AG10803 (cell line): ENCODE data around the gene SEC31A.

Experiments
- DNase-seq: peaks from one replicate; pipeline ENCODE4 v3.0.0; 2010; ENCODE audit warnings: low read depth
- H3K4me3 ChIP-seq: 2 replicates; pipeline ENCODE4 v1.5.1; 2011; ENCODE audit warnings: mild to moderate bottlenecking, low read length, control low read depth
- TF ChIP-seq, protein P1 (sequence below): conservative IDR thresholded peaks from 2 replicates; pipeline ENCODE4 v1.5.1; 2011; ENCODE audit warnings: mild to moderate bottlenecking, low read length, control low read depth, inconsistent platforms

Gene SEC31A, protein sequence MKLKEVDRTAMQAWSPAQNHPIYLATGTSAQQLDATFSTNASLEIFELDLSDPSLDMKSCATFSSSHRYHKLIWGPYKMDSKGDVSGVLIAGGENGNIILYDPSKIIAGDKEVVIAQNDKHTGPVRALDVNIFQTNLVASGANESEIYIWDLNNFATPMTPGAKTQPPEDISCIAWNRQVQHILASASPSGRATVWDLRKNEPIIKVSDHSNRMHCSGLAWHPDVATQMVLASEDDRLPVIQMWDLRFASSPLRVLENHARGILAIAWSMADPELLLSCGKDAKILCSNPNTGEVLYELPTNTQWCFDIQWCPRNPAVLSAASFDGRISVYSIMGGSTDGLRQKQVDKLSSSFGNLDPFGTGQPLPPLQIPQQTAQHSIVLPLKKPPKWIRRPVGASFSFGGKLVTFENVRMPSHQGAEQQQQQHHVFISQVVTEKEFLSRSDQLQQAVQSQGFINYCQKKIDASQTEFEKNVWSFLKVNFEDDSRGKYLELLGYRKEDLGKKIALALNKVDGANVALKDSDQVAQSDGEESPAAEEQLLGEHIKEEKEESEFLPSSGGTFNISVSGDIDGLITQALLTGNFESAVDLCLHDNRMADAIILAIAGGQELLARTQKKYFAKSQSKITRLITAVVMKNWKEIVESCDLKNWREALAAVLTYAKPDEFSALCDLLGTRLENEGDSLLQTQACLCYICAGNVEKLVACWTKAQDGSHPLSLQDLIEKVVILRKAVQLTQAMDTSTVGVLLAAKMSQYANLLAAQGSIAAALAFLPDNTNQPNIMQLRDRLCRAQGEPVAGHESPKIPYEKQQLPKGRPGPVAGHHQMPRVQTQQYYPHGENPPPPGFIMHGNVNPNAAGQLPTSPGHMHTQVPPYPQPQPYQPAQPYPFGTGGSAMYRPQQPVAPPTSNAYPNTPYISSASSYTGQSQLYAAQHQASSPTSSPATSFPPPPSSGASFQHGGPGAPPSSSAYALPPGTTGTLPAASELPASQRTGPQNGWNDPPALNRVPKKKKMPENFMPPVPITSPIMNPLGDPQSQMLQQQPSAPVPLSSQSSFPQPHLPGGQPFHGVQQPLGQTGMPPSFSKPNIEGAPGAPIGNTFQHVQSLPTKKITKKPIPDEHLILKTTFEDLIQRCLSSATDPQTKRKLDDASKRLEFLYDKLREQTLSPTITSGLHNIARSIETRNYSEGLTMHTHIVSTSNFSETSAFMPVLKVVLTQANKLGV

DNA sequence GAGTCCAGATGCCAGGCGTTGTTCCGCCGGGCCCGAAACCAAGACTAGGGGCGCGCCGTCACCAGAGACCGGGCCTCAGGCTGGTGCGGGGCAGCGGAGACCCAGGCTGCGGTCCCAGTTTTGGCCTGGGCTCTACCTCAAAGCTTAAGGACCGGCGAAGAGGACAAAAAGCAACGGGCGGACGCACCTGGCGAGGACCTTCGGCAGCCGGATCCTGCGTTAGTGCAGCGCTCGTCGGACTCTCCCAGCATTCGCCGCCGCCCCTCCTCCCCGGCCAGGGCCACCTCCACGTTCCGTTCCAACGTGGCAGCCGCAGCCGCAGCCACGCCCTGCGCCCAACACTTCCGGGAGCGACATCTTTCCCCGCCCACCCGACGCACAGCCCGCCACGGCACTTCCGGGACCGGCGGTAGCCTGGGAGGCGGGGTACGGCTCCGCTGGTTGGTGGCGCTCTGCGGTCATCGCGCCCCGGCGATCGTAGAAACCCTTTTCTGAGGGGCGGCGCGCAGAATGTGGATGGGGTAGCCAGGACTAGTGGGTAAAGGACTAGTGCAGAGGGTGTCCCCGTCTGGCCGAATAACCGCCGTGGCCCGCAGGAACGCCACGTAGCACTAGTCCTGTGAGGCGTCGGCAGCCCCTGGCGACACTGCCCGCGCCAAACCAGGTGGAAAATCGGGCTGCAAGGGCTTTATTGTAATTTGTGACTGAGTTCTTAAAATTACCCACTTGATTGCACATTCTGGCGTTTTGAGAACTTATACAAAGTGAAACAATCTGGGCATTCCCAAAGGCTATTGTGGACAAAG, at the start of gene SEC31A:
TSS of gene SEC31A (minus strand) at position 253 of the 806 bp plus-strand sequence. CDS start 9,217 bp downstream, outside the sequence.
- peak; percentile 96 for DNase-seq
- H3K4me3 ChIP-seq = peak within 1 kb of the TSS; percentile 77
- TF ChIP-seq, protein P1, sequence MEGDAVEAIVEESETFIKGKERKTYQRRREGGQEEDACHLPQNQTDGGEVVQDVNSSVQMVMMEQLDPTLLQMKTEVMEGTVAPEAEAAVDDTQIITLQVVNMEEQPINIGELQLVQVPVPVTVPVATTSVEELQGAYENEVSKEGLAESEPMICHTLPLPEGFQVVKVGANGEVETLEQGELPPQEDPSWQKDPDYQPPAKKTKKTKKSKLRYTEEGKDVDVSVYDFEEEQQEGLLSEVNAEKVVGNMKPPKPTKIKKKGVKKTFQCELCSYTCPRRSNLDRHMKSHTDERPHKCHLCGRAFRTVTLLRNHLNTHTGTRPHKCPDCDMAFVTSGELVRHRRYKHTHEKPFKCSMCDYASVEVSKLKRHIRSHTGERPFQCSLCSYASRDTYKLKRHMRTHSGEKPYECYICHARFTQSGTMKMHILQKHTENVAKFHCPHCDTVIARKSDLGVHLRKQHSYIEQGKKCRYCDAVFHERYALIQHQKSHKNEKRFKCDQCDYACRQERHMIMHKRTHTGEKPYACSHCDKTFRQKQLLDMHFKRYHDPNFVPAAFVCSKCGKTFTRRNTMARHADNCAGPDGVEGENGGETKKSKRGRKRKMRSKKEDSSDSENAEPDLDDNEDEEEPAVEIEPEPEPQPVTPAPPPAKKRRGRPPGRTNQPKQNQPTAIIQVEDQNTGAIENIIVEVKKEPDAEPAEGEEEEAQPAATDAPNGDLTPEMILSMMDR = no peak; the same call in 1 of the 2 replicates

DNA sequence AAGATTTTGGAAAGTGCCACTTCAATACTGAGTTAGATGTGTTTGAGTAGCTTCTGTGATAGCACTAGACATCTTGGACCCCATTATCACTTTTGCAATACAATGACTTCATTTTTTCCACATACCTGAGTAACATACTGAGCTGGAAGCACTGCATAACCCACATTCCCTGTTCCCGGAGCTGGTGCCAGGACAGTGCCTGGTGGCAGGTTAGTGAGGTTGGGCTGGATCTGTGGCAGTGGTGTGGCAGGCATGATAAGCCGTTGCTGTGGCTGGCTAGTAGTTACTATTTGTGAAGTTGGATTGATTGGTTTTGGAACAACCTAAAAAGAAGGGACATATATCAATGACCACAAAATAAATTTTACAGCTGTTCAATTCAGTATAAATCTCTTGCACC, 48.5 kb upstream of the SEC31A start:
- TF ChIP-seq, protein P1 = no peak
- DNase-seq = no peak
- no peak overlapping the region for H3K4me3 ChIP-seq

DNA sequence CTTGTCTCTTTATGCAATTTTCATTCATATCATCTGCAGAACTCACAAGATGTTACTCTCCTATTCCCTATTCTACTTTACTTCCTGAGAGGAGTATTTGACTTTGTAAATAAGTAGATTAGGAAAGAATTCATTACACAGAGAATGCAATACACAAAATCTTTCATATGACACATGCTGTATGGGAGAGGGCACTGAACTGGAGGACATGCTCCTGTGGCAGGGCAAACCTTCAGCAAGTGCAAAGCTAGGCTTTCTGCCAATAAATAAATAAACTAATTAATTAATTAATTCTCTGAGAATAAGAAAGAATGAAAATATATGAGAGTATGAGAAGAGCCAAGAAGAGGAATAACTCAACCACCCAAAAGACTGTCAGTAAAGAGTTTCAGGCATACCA, 43.5 kb upstream of the SEC31A start:
- no peak for DNase-seq
- H3K4me3 ChIP-seq = no peak overlapping the region
- TF ChIP-seq, protein P1 = no peak

DNA sequence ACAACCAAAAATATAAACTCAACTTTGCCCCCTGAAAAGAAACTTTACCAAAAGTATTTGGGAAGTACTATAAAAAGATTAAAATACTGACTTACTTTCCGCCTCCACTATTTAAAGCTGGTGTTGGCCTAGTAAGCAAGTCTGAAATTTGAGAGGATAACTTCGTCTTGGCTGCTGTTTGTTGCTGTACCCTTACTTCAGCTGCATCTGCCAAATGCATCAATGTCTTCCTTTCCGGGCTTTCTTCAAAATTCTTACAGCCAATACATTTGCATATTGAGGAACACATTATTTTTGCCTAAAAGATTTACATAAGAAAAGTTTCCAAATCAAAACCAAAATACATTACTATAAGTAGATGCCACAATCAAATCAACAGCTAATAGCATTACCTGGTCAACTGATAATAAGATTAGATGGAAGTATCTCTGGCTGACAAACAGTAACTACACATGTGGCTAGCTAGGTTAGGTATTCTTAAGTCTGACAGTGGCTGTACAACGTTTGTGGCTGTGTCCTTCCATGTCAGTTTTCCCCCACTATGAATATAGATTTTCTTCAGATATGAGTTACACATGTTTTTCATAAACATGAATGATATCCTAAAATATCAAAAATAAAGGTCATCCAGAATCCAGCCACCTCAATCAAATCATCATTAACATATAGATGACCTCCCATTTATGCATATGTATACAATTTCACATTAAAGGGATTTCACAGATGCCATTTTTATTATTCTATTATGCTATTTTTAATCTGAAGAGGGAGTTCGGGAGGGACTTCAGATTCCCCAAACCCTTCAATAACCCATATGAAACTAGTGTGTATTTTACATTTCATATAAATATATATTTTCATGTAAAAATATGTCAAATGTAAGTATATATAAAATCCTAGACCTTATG, 40.1 kb upstream of the SEC31A start:
- DNase-seq = no peak
- TF ChIP-seq, protein P1 = no peak
- no peak overlapping the region for H3K4me3 ChIP-seq

DNA sequence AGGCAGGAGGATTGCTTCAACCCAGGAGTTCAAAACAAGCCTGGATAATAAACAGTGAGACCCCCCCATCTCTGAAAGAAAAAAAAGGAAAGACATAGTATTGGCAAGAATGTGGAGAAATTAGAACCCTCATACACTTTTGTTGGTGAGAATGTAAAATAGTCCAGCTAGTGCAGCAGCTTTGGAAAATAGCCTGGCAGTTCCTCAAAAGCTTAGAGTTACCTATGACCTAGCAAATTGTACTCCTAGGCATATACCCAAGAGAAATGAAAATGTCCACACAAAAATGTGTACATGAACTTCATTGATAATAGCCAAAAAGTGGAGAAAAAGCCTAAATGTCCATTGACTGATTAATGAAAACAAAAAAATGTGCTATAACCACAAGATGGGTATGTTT, 30.8 kb upstream of the SEC31A start:
- DNase-seq = no peak
- no peak overlapping the region for H3K4me3 ChIP-seq
- TF ChIP-seq, protein P1 = no peak
